ENCODE data around the gene LGALS8. TPM values are rescaled to one million over a fixed set of nuclear protein-coding genes. Genes with fewer than 3 reads are reported as not detected.
A peak's percentile ranks its signal among the peaks of the same experiment; 100 is the strongest.

The LGALS8 gene
- total and polyA plus RNA-seq, 2 of the 4 experiments (the other 2 are of a cell fraction), result 41.3 to 57.7 TPM

DNA sequence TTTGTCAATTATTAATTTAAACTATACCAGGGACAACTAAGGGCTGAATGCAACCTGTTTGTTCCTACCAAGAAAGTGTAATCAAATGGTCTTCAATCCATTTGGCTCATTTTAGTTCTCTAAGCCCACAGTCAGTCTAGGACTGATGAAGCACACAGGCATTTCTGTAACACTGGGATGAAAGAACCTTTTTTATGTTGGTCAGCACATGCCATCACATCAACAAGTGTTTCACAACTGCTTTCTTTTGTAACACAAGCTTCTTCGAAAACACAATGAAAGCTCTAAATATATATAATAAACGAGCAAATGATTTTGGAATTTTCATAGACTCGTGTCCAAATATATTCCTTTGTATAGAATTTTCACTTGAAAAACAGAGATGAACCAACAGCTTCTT is 51.7 kb downstream of the LGALS8 start:
- no CpG with 5 or more reads among the region's 3 CpGs for WGBS, 2 experiments (ENCODE audit: extremely low coverage in 2 of 2, insufficient read length in 1 of 2)

More for the DNA sequence above, 51.7 kb downstream of the LGALS8 start:
- Histone ChIP-seq H3K9me3 (ENCODE audit: control insufficient read depth, insufficient read depth, low read length) (no peaks in the 10 kb centered on the region), H4K20me1 (ENCODE audit: insufficient read depth, low read length) (no peaks in the 10 kb centered on the region), H3K4me1 (ENCODE audit: control insufficient read depth, insufficient read depth, low read length) (no peaks in the 10 kb centered on the region), H2BK5ac (ENCODE audit: low read depth, low read length, poor library complexity, severe bottlenecking) (peak overlapping the region; percentile 36), H2BK20ac (ENCODE audit: low read depth, low read length) (no peak overlapping the region), H2BK120ac (ENCODE audit: low read depth, low read length) (no peak overlapping the region), H3K56ac (ENCODE audit: extremely low read depth, insufficient read depth, low read length) (no peak overlapping the region), H3K27ac (ENCODE audit: insufficient read depth, low read length) (no peak overlapping the region), H3K18ac (ENCODE audit: low read depth, low read length) (no peak overlapping the region), H3K27me3 (ENCODE audit: control insufficient read depth, insufficient read depth, low read length) (no peaks in the 10 kb centered on the region), H3K9me1 (ENCODE audit: insufficient read depth, low read length) (no peaks in the 10 kb centered on the region), H4K5ac (ENCODE audit: low read depth, low read length) (no peak overlapping the region), H3K4me2 (ENCODE audit: low read depth, low read length) (no peak overlapping the region), H3K79me1 (ENCODE audit: low read depth in 1 of 2, low read length in 2 of 2) (no peaks in the 10 kb centered on the region; a peak in 1 of 4 replicates), H2AK9ac (replicated peaks; ENCODE audit: low read depth, low read length, poor library complexity) (no peak overlapping the region), H3K4ac (ENCODE audit: low read depth, low read length) (no peak overlapping the region), H3K4me3 (ENCODE audit: insufficient read depth, low read depth, low read length) (no peak overlapping the region), H3K14ac (replicated peaks; ENCODE audit: low read depth, low read length) (no peak overlapping the region), H3K9ac (ENCODE audit: low read depth, low read length) (no peak overlapping the region), H3K36me3 (ENCODE audit: control insufficient read depth, insufficient read depth, low read length) (peaks cover 21% of the 10 kb centered on the region), H2AFZ (replicated peaks; ENCODE audit: low read length, poor library complexity) (no peak overlapping the region), H4K8ac (ENCODE audit: low read depth in 2 of 2, low read length in 2 of 2) (no peak overlapping the region), H3K23ac (ENCODE audit: low read depth, low read length) (no peak overlapping the region), H2AK5ac (ENCODE audit: low read depth, low read length) (no peak overlapping the region), H2BK15ac (ENCODE audit: low read depth, low read length) (no peak overlapping the region), H4K91ac (ENCODE audit: insufficient read depth, low read depth, low read length) (no peak overlapping the region)
- no peak for TF ChIP-seq MXI1 (IDR thresholded peaks at IDR 0.05; ENCODE audit: borderline replicate concordance, low read depth, low read length)
- TF ChIP-seq SMC3 (IDR thresholded peaks at IDR 0.05; ENCODE audit: low read depth, low read length), result no peak
- no peak for TF ChIP-seq MAZ (IDR thresholded peaks at IDR 0.05; ENCODE audit: borderline replicate concordance, low read depth, low read length)
- TF ChIP-seq CEBPB (IDR thresholded peaks at IDR 0.05; ENCODE audit: low read depth, low read length), result peak; percentile 50; the same call in 1 of the 2 replicates
- TF ChIP-seq, protein P1, sequence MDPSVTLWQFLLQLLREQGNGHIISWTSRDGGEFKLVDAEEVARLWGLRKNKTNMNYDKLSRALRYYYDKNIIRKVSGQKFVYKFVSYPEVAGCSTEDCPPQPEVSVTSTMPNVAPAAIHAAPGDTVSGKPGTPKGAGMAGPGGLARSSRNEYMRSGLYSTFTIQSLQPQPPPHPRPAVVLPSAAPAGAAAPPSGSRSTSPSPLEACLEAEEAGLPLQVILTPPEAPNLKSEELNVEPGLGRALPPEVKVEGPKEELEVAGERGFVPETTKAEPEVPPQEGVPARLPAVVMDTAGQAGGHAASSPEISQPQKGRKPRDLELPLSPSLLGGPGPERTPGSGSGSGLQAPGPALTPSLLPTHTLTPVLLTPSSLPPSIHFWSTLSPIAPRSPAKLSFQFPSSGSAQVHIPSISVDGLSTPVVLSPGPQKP (IDR thresholded peaks at IDR 0.05; ENCODE audit: borderline replicate concordance, low read depth, low read length), result no peak
- TF ChIP-seq BHLHE40 (IDR thresholded peaks at IDR 0.05; ENCODE audit: low read depth, low read length), result no peak; the same call in 1 of the 2 replicates
- intact Hi-C loops (cut with micrococcal nuclease) (loop anchor here (2.0 kb wide), 1 partner anchor 13 kb away; no protein-coding TSS in a partner anchor), in situ Hi-C loops (cut with MboI; ENCODE audit: low sequenced_read_pairs) (no loop called here), dilution Hi-C loops (cut with HindIII; ENCODE audit: low sequenced_read_pairs, unreplicated experiment) (no loop called here)
- ChIA-PET CTCF (interaction anchor here (0.6 kb wide), 1 partner anchor 40 kb away, joined by 3 read pairs; no protein-coding TSS in a partner anchor), POLR2A (ENCODE audit: unreplicated experiment) (no interaction called here)
- DNase-seq, result peak; percentile 47
- BruUV-seq (replicated peaks), result no TSS peak
- peak; percentile 53 for ATAC-seq (ENCODE audit: low read depth)

Data from IMR-90 (cell line).